Keratinocyte (primary cell): ENCODE measurements around the gene SLC10A4.

ENCODE experiments used
- CTCF ChIP-seq, 3 experiments: IDR thresholded peaks in 1 of 3; conservative IDR thresholded peaks in 1 of 3; optimal IDR thresholded peaks in 1 of 3; 2 replicates in 2 of 3; 3 replicates in 1 of 3; pipeline versions ENCODE3 to v1.5.1; 2011; ENCODE audit warnings: low read length in 3 of 3, mild to moderate bottlenecking in 3 of 3, moderate library complexity in 2 of 3, control low read depth in 1 of 3, inconsistent platforms in 1 of 3; ENCODE audit not compliant: insufficient read depth in 2 of 3; ENCODE audit errors: extremely low read depth in 1 of 3
- EZH2 ChIP-seq: IDR thresholded peaks from one replicate; pipeline ENCODE4 v1.6.1; 2012; ENCODE audit warnings: inconsistent platforms, mild to moderate bottlenecking, low read length, moderate library complexity

- TF ChIP-seq CTCF (optimal IDR thresholded peaks at IDR 0.05 in 1 of 3, IDR thresholded peaks at IDR 0.05 in 1 of 3, conservative IDR thresholded peaks at IDR 0.05 in 1 of 3; ENCODE audit: extremely low read depth in 1 of 3, insufficient read depth in 2 of 3, low read length in 3 of 3) (no peak), EZH2 (no peak)
Measured at GRCh38 chr4:48470137-48470536, 13.0 kb upstream of the SLC10A4 start.
